CD14-positive monocyte (primary cell): ENCODE results near the gene BEST4. TPM values are rescaled to one million over a fixed set of nuclear protein-coding genes. Genes with fewer than 3 reads are reported as not detected.
"Not testable (repeated sequence)": the region's sequence is repeated elsewhere in the genome, so short reads cannot be mapped to it uniquely, and the experiment has no call there.

Experiments used
- DNase-seq, 3 donors: peaks; one replicate each; pipeline ENCODE4 v3.0.0-alpha.2; 2011 to 2022
- H2AFZ ChIP-seq: 2 replicates; pipeline ENCODE4 v1.6.0; 2012; ENCODE audit warnings: mild to moderate bottlenecking, low read depth, low read length, inconsistent platforms; ENCODE audit not compliant: insufficient read depth, poor library complexity, severe bottlenecking
- H3K27ac ChIP-seq, 2 donors: 1 replicate in 1 of 2; 2 replicates in 1 of 2; pipeline ENCODE4 v1.5.1; 2012 to 2013; ENCODE audit warnings: low read length in 2 of 2, control low read depth in 1 of 2, inconsistent platforms in 1 of 2, low read depth in 1 of 2, mild to moderate bottlenecking in 1 of 2
- H3K27me3 ChIP-seq, 2 donors: one replicate each; pipeline versions ENCODE4 v1.6.0 to v1.6.1; 2011 to 2013; ENCODE audit warnings: low read length in 2 of 2; ENCODE audit not compliant: control insufficient read depth in 2 of 2, insufficient read depth in 2 of 2
- H3K36me3 ChIP-seq, 2 donors: replicated peaks in 1 of 2; 1 replicate in 1 of 2; 2 replicates in 1 of 2; pipeline versions ENCODE4 v1.5.1 to v1.6.1; 2012 to 2013; ENCODE audit warnings: low read length in 2 of 2, control low read depth in 1 of 2, inconsistent platforms in 1 of 2, mild to moderate bottlenecking in 1 of 2; ENCODE audit not compliant: insufficient read depth in 2 of 2, control insufficient read depth in 1 of 2
- H3K4me1 ChIP-seq, 2 donors: 1 replicate in 1 of 2; 2 replicates in 1 of 2; pipeline versions ENCODE4 v1.5.1 to v1.6.1; 2012 to 2013; ENCODE audit warnings: low read length in 2 of 2, control low read depth in 1 of 2, inconsistent platforms in 1 of 2, mild to moderate bottlenecking in 1 of 2, moderate library complexity in 1 of 2; ENCODE audit not compliant: insufficient read depth in 2 of 2, control insufficient read depth in 1 of 2
- H3K4me2 ChIP-seq: replicated peaks from 2 replicates; pipeline ENCODE3; 2012; ENCODE audit warnings: low read length, moderate library complexity, mild to moderate bottlenecking; ENCODE audit not compliant: poor library complexity, severe bottlenecking; ENCODE audit errors: extremely low read depth
- H3K4me3 ChIP-seq, 3 experiments: fragments of 200-600 bp in 1 of 3; sonication (generic) in 1 of 3; replicated peaks in 1 of 3; 1 replicate in 2 of 3; 2 replicates in 1 of 3; pipeline ENCODE4 v1.5.1; 2011 to 2013; ENCODE audit warnings: low read length in 3 of 3, mild to moderate bottlenecking in 3 of 3, control low read depth in 2 of 3, low read depth in 2 of 3, inconsistent platforms in 1 of 3, moderate library complexity in 1 of 3
- H3K79me2 ChIP-seq: 2 replicates; pipeline ENCODE4 v1.6.0; 2012; ENCODE audit warnings: mild to moderate bottlenecking, control low read depth, inconsistent platforms, low read length, moderate library complexity; ENCODE audit not compliant: insufficient read depth
- H3K9ac ChIP-seq: 2 replicates; pipeline ENCODE4 v1.6.0; 2017; ENCODE audit warnings: low read length, mild to moderate bottlenecking; ENCODE audit not compliant: insufficient read depth, poor library complexity, severe bottlenecking
- H3K9me3 ChIP-seq, 2 donors: replicated peaks in 1 of 2; 1 replicate in 1 of 2; 2 replicates in 1 of 2; pipeline versions ENCODE4 v1.5.1 to v1.6.1; 2012 to 2013; ENCODE audit warnings: low read length in 2 of 2, control low read depth in 1 of 2; ENCODE audit not compliant: control insufficient read depth in 1 of 2, insufficient read depth in 1 of 2
- H4K20me1 ChIP-seq: 2 replicates; pipeline ENCODE4 v1.6.0; 2012; ENCODE audit warnings: mild to moderate bottlenecking, low read length, control low read depth, moderate library complexity; ENCODE audit not compliant: insufficient read depth
- H3K27ac Mint-ChIP-seq, 7 donors: one replicate each; pipeline ENCODE4 v1.8.0; 2020; ENCODE audit warnings: mild to moderate bottlenecking in 7 of 7, mixed read lengths in 7 of 7, moderate library complexity in 6 of 7, inconsistent platforms in 2 of 7
- H3K27me3 Mint-ChIP-seq, 3 donors: one replicate each; pipeline ENCODE4 v1.8.0; 2021 to 2022; ENCODE audit warnings: low read depth in 3 of 3, mild to moderate bottlenecking in 3 of 3, mixed read lengths in 3 of 3, moderate library complexity in 3 of 3, inconsistent platforms in 1 of 3
- H3K36me3 Mint-ChIP-seq, 2 donors: one replicate each; pipeline ENCODE4 v1.8.0; 2020; ENCODE audit warnings: mixed read lengths in 2 of 2, inconsistent platforms in 1 of 2, mild to moderate bottlenecking in 1 of 2
- H3K4me1 Mint-ChIP-seq: one replicate; pipeline ENCODE4 v1.8.0; 2020; ENCODE audit warnings: mild to moderate bottlenecking, mixed read lengths
- H3K4me3 Mint-ChIP-seq, 2 donors: one replicate each; pipeline ENCODE4 v1.8.0; 2020; ENCODE audit warnings: mild to moderate bottlenecking in 2 of 2, mixed read lengths in 2 of 2, moderate library complexity in 1 of 2
- H3K9me3 Mint-ChIP-seq, 7 donors: one replicate each; pipeline ENCODE4 v1.8.0; 2020 to 2022; ENCODE audit warnings: mixed read lengths in 7 of 7, mild to moderate bottlenecking in 6 of 7, moderate library complexity in 6 of 7, inconsistent platforms in 2 of 7
- CTCF ChIP-seq: fragments of 200-600 bp; IDR thresholded peaks from one replicate; pipeline ENCODE4 v1.8.0; 2022; ENCODE audit warnings: antibody characterized with exemption, mild to moderate bottlenecking
- WGBS: methylation state at CpG from one replicate; pipeline ENCODE4 v1.1.5; 2013; ENCODE audit warnings: missing lambda C conversion rate; ENCODE audit not compliant: insufficient coverage; 5-methylcytosine and 5-hydroxymethylcytosine counted together
- intact Hi-C, 2 donors: fragments of 100-400 bp; cut with micrococcal nuclease; formaldehyde crosslinking; loops; one replicate each; pipeline versions ENCODE4 v1.15.0 to v1.15.1; 2023
- polyA plus RNA-seq, 3 donors: library from polyadenylated mRNA; depleted of rRNA in 1 of 3; unstranded in 2 of 3; stranded (reverse) in 1 of 3; fragments of 300-500 nt in 2 of 3; fragments of >200 nt in 1 of 3; fragmentation: Illumina TruSeq in 2 of 3; gene quantifications; 1 replicate in 2 of 3; 2 replicates in 1 of 3; pipeline ENCODE4 v1.2.3, GENCODE V29; 2012 to 2021

The BEST4 gene
- polyA plus RNA-seq, 3 donors, result 0.19 TPM; not detected in 2

DNA sequence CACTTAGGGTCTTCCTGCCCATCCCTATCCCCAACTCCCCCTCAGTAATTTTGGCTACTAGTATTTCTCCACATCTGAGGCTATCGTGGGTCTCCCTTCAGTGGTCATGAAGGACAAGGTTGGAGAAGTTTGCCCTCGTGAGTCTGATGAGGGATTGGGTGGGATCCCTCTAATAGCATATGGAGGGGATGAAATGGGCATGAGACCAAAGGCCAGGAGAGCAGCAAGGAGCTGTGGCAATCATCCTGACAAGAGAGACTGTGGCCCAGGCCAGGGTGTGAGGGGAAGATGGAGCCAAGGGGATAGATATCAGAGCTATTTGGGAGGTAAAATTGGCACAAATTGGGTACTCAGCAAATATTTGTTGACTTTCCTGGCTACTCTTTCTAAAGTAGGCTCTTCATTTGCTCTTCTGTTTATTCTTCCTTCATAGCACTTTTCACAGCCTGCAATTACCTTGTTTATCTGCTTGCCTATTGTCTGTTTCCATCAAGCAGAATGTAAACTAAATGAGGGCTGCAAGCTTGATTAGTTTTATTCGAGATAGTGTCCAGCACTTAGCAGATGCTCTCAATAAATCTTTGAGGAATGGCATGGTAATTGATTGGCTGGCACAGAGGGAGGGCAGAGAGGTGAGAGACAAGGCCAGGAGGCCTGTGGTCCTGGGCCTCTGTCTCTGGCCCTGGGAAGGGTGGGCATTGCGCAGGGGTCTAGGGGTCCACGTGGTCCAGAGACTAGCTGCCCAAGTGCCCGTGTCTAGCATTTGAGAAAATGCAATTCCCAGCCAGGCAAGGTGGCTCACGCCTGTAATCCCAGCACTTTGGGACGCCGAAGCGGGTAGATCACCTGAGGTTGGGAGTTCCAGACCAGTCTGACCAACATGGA, 10.8 kb upstream of the BEST4 start:
- no peaks in the 10 kb centered on the region for H3K27me3 ChIP-seq
- Mint-ChIP-seq H3K9me3 (peaks cover 0 to 1% (median 0%) of the 10 kb centered on the region in 7 donors), H3K27me3 (peaks cover 1 to 6% (median 4%) of the 10 kb centered on the region in 3 donors), H3K4me3 (peak overlapping the region in 1 of 2 donors; percentile 37), H3K4me1 (peaks cover 21% of the 10 kb centered on the region), H3K36me3 (peaks cover 23 to 24% of the 10 kb centered on the region in 2 donors), H3K27ac (peak overlapping the region in 5 of 7 donors; percentile 76 to 100 (median 99))
- 87% methylated on average over 4 of the region's 10 CpGs for WGBS
- peaks cover 32% of the 10 kb centered on the region for H4K20me1 ChIP-seq
- intact Hi-C loops, result loop anchor here in 1 of 2 donors (5.0 to 10.0 kb wide), 2 partner anchors 34 to 506 kb away; no protein-coding TSS in a partner anchor
- H2AFZ ChIP-seq, result no peak overlapping the region
- no peak overlapping the region for H3K27ac ChIP-seq
- H3K36me3 ChIP-seq, result peaks cover 16 to 18% of the 10 kb centered on the region in 2 donors
- no peak overlapping the region for H3K4me3 ChIP-seq
- no peak for DNase-seq
- H3K79me2 ChIP-seq, result peaks cover 19% of the 10 kb centered on the region
- no peaks in the 10 kb centered on the region for H3K9me3 ChIP-seq
- no peak overlapping the region for H3K4me2 ChIP-seq
- no peak overlapping the region for H3K9ac ChIP-seq
- TF ChIP-seq CTCF, result no peak
- H3K4me1 ChIP-seq, result peaks cover 29 to 38% of the 10 kb centered on the region in 2 donors

DNA sequence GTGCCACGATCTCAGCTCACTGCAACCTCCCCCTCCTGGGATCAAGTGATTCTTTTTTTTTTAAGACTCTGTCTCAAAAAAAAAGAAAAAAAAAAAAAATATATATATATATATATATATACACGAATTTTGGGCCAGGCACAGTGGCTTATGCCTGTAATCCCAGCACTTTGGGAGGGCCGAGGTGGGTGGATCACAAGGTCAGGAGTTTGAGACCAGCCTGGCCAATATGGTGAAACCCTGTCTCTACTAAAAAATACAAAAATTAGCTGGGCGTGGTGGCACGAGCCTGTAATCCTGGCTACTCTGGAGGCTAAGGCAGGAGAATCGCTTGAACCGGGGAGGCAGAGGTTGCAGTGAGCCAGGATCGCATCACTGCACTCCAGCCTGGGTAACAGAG, 9.9 kb upstream of the BEST4 start:
- H3K4me1 ChIP-seq, result peaks cover 29 to 35% of the 10 kb centered on the region in 2 donors
- peaks cover 15% of the 10 kb centered on the region in 2 donors for H3K36me3 Mint-ChIP-seq
- not testable (repeated sequence) for H3K36me3 ChIP-seq, H3K27ac ChIP-seq, H2AFZ ChIP-seq, H3K4me2 ChIP-seq, H3K27me3 Mint-ChIP-seq, DNase-seq, H3K27me3 ChIP-seq, H3K4me3 ChIP-seq, H3K9me3 ChIP-seq, H3K9me3 Mint-ChIP-seq, H3K9ac ChIP-seq, H3K4me3 Mint-ChIP-seq
- peaks cover 19% of the 10 kb centered on the region for H3K4me1 Mint-ChIP-seq
- H4K20me1 ChIP-seq, result peaks cover 24% of the 10 kb centered on the region
- intact Hi-C loops, result loop anchor here in 1 of 2 donors (5.0 to 10.0 kb wide), 2 partner anchors 34 to 507 kb away; no protein-coding TSS in a partner anchor
- peak overlapping the region in 1 of 7 donors; percentile 61 for H3K27ac Mint-ChIP-seq
- 100% methylated on average over 1 of the region's 8 CpGs for WGBS
- peaks cover 19% of the 10 kb centered on the region for H3K79me2 ChIP-seq
